ENCODE results near the gene SOX1.

Gene SOX1

DNA sequence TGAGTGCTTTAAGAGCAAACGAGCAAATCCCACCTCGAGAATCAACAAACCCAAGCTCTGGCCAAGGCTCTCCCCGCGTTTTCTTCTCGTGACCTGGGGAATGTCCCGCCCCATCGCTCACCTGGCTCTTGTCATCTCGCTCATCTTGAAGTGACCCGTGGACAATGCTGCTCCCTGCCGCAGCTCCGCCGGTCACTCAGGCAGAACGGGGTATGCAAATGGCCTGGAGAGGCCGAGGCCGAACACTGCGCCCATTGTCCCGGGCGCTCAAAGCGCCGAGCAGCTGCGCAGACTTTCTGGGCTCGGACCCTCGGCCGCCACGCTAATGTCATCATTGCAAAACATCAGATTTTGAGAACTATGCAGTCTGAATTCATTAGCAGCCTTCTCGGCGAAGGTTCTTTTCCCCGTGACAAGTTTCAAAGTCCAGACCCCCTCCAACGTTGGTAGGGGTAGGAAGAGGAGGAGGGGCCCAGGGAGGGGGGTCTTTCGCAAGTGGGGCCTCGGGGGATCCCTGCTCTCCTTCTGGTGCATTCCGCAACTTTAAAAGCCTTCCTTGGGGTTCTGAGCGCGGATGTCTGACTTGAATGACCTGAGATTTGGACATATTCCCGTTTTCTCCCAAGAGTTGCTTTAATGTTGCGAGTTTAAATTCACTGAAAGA is 39.7 kb downstream of the SOX1 start:
- Histone ChIP-seq H3K79me2 (ENCODE audit: low read length) (no peaks in the 10 kb centered on the region), H3K4me2 (ENCODE audit: low read depth, low read length) (no peak overlapping the region), H3K4me1 (ENCODE audit: low read length) (no peaks in the 10 kb centered on the region), H3K27me3 (replicated peaks; ENCODE audit: insufficient read depth, low read length) (no peaks in the 10 kb centered on the region), H4K20me1 (ENCODE audit: insufficient read depth, low read length) (no peaks in the 10 kb centered on the region), H3K9ac (ENCODE audit: low read length) (no peak overlapping the region), H3F3A (ENCODE audit: insufficient read depth, low read length) (no peaks in the 10 kb centered on the region), H3K4me3 (ENCODE audit: low read length) (no peak overlapping the region), H3K9me3 (replicated peaks; ENCODE audit: insufficient read depth, low read length) (no peaks in the 10 kb centered on the region), H3K27ac (ENCODE audit: low read length) (no peak overlapping the region), H3K9me2 (replicated peaks; ENCODE audit: insufficient read depth, low read length) (no peaks in the 10 kb centered on the region), H3K36me3 (replicated peaks; ENCODE audit: insufficient read depth, low read length) (no peaks in the 10 kb centered on the region), H2AFZ (ENCODE audit: low read length) (no peak overlapping the region)
- TF ChIP-seq EZH2phosphoT487 (IDR thresholded peaks at IDR 0.05; ENCODE audit: low read length): no peak
- TF ChIP-seq EZH2 (optimal IDR thresholded peaks at IDR 0.05; ENCODE audit: low read depth, low read length): no peak
- TF ChIP-seq CTCF (IDR thresholded peaks at IDR 0.05; ENCODE audit: low read length): no peak
- no peak for DNase-seq

DNA sequence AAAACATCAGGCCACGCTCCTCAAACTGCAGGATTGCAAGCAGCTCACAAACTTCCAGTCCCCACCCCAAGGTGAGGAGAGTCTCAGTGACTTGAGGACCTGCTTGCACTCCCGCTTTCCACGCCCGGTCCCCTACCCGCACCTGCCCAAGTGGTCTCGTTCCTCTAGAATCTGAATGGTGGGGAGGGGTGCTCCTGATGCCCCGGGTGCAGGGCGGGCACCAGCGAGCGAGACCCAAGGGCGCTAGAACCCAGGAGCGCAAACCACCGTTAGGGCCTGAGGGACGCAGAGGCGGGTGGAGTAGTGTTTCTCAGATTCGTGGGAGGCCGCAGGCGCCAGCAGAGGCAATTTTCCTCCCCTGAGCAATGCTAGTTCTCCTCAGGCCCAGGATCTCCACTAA is 40.3 kb downstream of the SOX1 start:
- no peak overlapping the region for H3K4me3 ChIP-seq (ENCODE audit: low read length)
- H3K27me3 ChIP-seq (replicated peaks; ENCODE audit: insufficient read depth, low read length): no peaks in the 10 kb centered on the region
- H3K4me2 ChIP-seq (ENCODE audit: low read depth, low read length): no peak overlapping the region
- no peak for DNase-seq
- no peaks in the 10 kb centered on the region for H3K9me2 ChIP-seq (replicated peaks; ENCODE audit: insufficient read depth, low read length)
- H3K9me3 ChIP-seq (replicated peaks; ENCODE audit: insufficient read depth, low read length): no peaks in the 10 kb centered on the region
- H3K27ac ChIP-seq (ENCODE audit: low read length): no peak overlapping the region
- no peaks in the 10 kb centered on the region for H3F3A ChIP-seq (ENCODE audit: insufficient read depth, low read length)
- H3K4me1 ChIP-seq (ENCODE audit: low read length): no peaks in the 10 kb centered on the region
- no peak overlapping the region for H3K9ac ChIP-seq (ENCODE audit: low read length)
- H3K36me3 ChIP-seq (replicated peaks; ENCODE audit: insufficient read depth, low read length): no peaks in the 10 kb centered on the region
- no peaks in the 10 kb centered on the region for H3K79me2 ChIP-seq (ENCODE audit: low read length)
- H4K20me1 ChIP-seq (ENCODE audit: insufficient read depth, low read length): no peaks in the 10 kb centered on the region
- TF ChIP-seq CTCF (IDR thresholded peaks at IDR 0.05; ENCODE audit: low read length) (no peak), EZH2 (optimal IDR thresholded peaks at IDR 0.05; ENCODE audit: low read depth, low read length) (no peak), EZH2phosphoT487 (IDR thresholded peaks at IDR 0.05; ENCODE audit: low read length) (no peak)
- H2AFZ ChIP-seq (ENCODE audit: low read length): no peak overlapping the region

GRCh38 chr13:112110479-112110878 is 43.5 kb downstream of the SOX1 start:
- Histone ChIP-seq H3K4me1 (ENCODE audit: low read length) (no peaks in the 10 kb centered on the region), H3K4me2 (ENCODE audit: low read depth, low read length) (no peak overlapping the region), H3K9ac (ENCODE audit: low read length) (no peak overlapping the region), H3K27ac (ENCODE audit: low read length) (no peak overlapping the region), H2AFZ (ENCODE audit: low read length) (no peak overlapping the region), H3K9me2 (replicated peaks; ENCODE audit: insufficient read depth, low read length) (no peaks in the 10 kb centered on the region), H3K27me3 (replicated peaks; ENCODE audit: insufficient read depth, low read length) (no peaks in the 10 kb centered on the region), H3K79me2 (ENCODE audit: low read length) (no peaks in the 10 kb centered on the region), H3K4me3 (ENCODE audit: low read length) (no peak overlapping the region), H4K20me1 (ENCODE audit: insufficient read depth, low read length) (no peaks in the 10 kb centered on the region), H3K9me3 (replicated peaks; ENCODE audit: insufficient read depth, low read length) (no peaks in the 10 kb centered on the region), H3F3A (ENCODE audit: insufficient read depth, low read length) (no peaks in the 10 kb centered on the region), H3K36me3 (replicated peaks; ENCODE audit: insufficient read depth, low read length) (no peaks in the 10 kb centered on the region)
- DNase-seq: no peak
- TF ChIP-seq EZH2phosphoT487 (IDR thresholded peaks at IDR 0.05; ENCODE audit: low read length): no peak
- TF ChIP-seq CTCF (IDR thresholded peaks at IDR 0.05; ENCODE audit: low read length): no peak
- no peak for TF ChIP-seq EZH2 (optimal IDR thresholded peaks at IDR 0.05; ENCODE audit: low read depth, low read length)
